Measurements from ENCODE around the gene ARNT2. TPM values are rescaled to one million over a fixed set of nuclear protein-coding genes. Genes with fewer than 3 reads are reported as not detected.
A peak's percentile ranks its signal among the peaks of the same experiment; 100 is the strongest.

Gene ARNT2
- total RNA-seq, 1 experiment from 2014 or later: not detected

GRCh38 chr15:80565988-80566387 lies 161.8 kb downstream of the ARNT2 start:
- no peak overlapping the region for H2AFZ ChIP-seq (ENCODE audit: low read length)
- H3K4me3 ChIP-seq (ENCODE audit: low read length): no peak overlapping the region
- no peaks in the 10 kb centered on the region for H3K4me1 ChIP-seq (ENCODE audit: low read length)
- H3K4me2 ChIP-seq (ENCODE audit: low read depth, low read length, poor library complexity, severe bottlenecking): no peak overlapping the region
- no peaks in the 10 kb centered on the region for H3K79me2 ChIP-seq (ENCODE audit: low read length)
- no peak overlapping the region for H3K27ac ChIP-seq (ENCODE audit: low read length)
- no peak for DNase-seq
- no peak overlapping the region for H3K9ac ChIP-seq (ENCODE audit: low read length)
- no peaks in the 10 kb centered on the region for H4K20me1 ChIP-seq (ENCODE audit: insufficient read depth, low read depth, low read length)
- no peaks in the 10 kb centered on the region for H3K27me3 ChIP-seq (ENCODE audit: low read length)
- no peaks in the 10 kb centered on the region for H3K9me3 ChIP-seq (ENCODE audit: low read length)
- H3K9me2 ChIP-seq (replicated peaks; ENCODE audit: insufficient read depth, low read length): no peaks in the 10 kb centered on the region
- H3K36me3 ChIP-seq (ENCODE audit: insufficient read depth, low read length): no peaks in the 10 kb centered on the region

- Histone ChIP-seq H3K9me3 (ENCODE audit: low read length) (no peaks in the 10 kb centered on the region), H3K4me1 (ENCODE audit: low read length) (no peaks in the 10 kb centered on the region), H3K4me2 (ENCODE audit: low read depth, low read length, poor library complexity, severe bottlenecking) (no peak overlapping the region), H3K36me3 (ENCODE audit: insufficient read depth, low read length) (no peaks in the 10 kb centered on the region), H3K9ac (ENCODE audit: low read length) (no peak overlapping the region), H3K27ac (ENCODE audit: low read length) (no peak overlapping the region), H4K20me1 (ENCODE audit: insufficient read depth, low read depth, low read length) (no peaks in the 10 kb centered on the region), H2AFZ (ENCODE audit: low read length) (no peak overlapping the region), H3K4me3 (ENCODE audit: low read length) (no peak overlapping the region), H3K79me2 (ENCODE audit: low read length) (no peaks in the 10 kb centered on the region), H3K9me2 (replicated peaks; ENCODE audit: insufficient read depth, low read length) (no peaks in the 10 kb centered on the region), H3K27me3 (ENCODE audit: low read length) (no peaks in the 10 kb centered on the region)
- peak; percentile 78 for DNase-seq
These were observed 163.6 kb downstream of the ARNT2 start for GRCh38 chr15:80567721-80568157.

- Histone ChIP-seq H3K9ac (ENCODE audit: low read length) (no peak overlapping the region), H3K9me2 (replicated peaks; ENCODE audit: insufficient read depth, low read length) (no peaks in the 10 kb centered on the region), H3K36me3 (ENCODE audit: insufficient read depth, low read length) (no peaks in the 10 kb centered on the region), H3K9me3 (ENCODE audit: low read length) (no peaks in the 10 kb centered on the region), H3K27me3 (ENCODE audit: low read length) (no peaks in the 10 kb centered on the region), H2AFZ (ENCODE audit: low read length) (no peak overlapping the region), H3K79me2 (ENCODE audit: low read length) (no peaks in the 10 kb centered on the region), H3K27ac (ENCODE audit: low read length) (no peak overlapping the region), H4K20me1 (ENCODE audit: insufficient read depth, low read depth, low read length) (no peaks in the 10 kb centered on the region), H3K4me1 (ENCODE audit: low read length) (no peaks in the 10 kb centered on the region), H3K4me3 (ENCODE audit: low read length) (no peak overlapping the region), H3K4me2 (ENCODE audit: low read depth, low read length, poor library complexity, severe bottlenecking) (no peak overlapping the region)
- no peak for DNase-seq
These were observed 164.1 kb downstream of the ARNT2 start for GRCh38 chr15:80568298-80568697.

- H4K20me1 ChIP-seq (ENCODE audit: insufficient read depth, low read depth, low read length): no peaks in the 10 kb centered on the region
- H3K36me3 ChIP-seq (ENCODE audit: insufficient read depth, low read length): no peaks in the 10 kb centered on the region
- no peaks in the 10 kb centered on the region for H3K9me2 ChIP-seq (replicated peaks; ENCODE audit: insufficient read depth, low read length)
- H3K27ac ChIP-seq (ENCODE audit: low read length): no peak overlapping the region
- H3K9ac ChIP-seq (ENCODE audit: low read length): no peak overlapping the region
- H3K27me3 ChIP-seq (ENCODE audit: low read length): no peaks in the 10 kb centered on the region
- H3K4me1 ChIP-seq (ENCODE audit: low read length): no peaks in the 10 kb centered on the region
- H3K4me3 ChIP-seq (ENCODE audit: low read length): no peak overlapping the region
- no peak overlapping the region for H3K4me2 ChIP-seq (ENCODE audit: low read depth, low read length, poor library complexity, severe bottlenecking)
- H3K79me2 ChIP-seq (ENCODE audit: low read length): no peaks in the 10 kb centered on the region
- DNase-seq: no peak
- no peak overlapping the region for H2AFZ ChIP-seq (ENCODE audit: low read length)
- H3K9me3 ChIP-seq (ENCODE audit: low read length): no peaks in the 10 kb centered on the region
These were observed 164.9 kb downstream of the ARNT2 start for GRCh38 chr15:80568876-80569605.

- Histone ChIP-seq H4K20me1 (ENCODE audit: insufficient read depth, low read depth, low read length) (no peaks in the 10 kb centered on the region), H3K9me3 (ENCODE audit: low read length) (no peaks in the 10 kb centered on the region), H3K4me1 (ENCODE audit: low read length) (no peaks in the 10 kb centered on the region), H3K27ac (ENCODE audit: low read length) (no peak overlapping the region), H2AFZ (ENCODE audit: low read length) (no peak overlapping the region), H3K79me2 (ENCODE audit: low read length) (no peaks in the 10 kb centered on the region), H3K4me3 (ENCODE audit: low read length) (no peak overlapping the region), H3K9me2 (replicated peaks; ENCODE audit: insufficient read depth, low read length) (no peaks in the 10 kb centered on the region), H3K36me3 (ENCODE audit: insufficient read depth, low read length) (no peaks in the 10 kb centered on the region), H3K9ac (ENCODE audit: low read length) (no peak overlapping the region), H3K4me2 (ENCODE audit: low read depth, low read length, poor library complexity, severe bottlenecking) (no peak overlapping the region), H3K27me3 (ENCODE audit: low read length) (no peaks in the 10 kb centered on the region)
- DNase-seq: no peak
These were observed 165.5 kb downstream of the ARNT2 start for GRCh38 chr15:80569656-80570055.

- H3K9me3 ChIP-seq (ENCODE audit: low read length): no peaks in the 10 kb centered on the region
- no peak overlapping the region for H3K4me2 ChIP-seq (ENCODE audit: low read depth, low read length, poor library complexity, severe bottlenecking)
- H3K27ac ChIP-seq (ENCODE audit: low read length): no peak overlapping the region
- H2AFZ ChIP-seq (ENCODE audit: low read length): no peak overlapping the region
- H3K4me1 ChIP-seq (ENCODE audit: low read length): no peaks in the 10 kb centered on the region
- DNase-seq: no peak
- no peaks in the 10 kb centered on the region for H3K79me2 ChIP-seq (ENCODE audit: low read length)
- no peaks in the 10 kb centered on the region for H3K9me2 ChIP-seq (replicated peaks; ENCODE audit: insufficient read depth, low read length)
- no peaks in the 10 kb centered on the region for H3K36me3 ChIP-seq (ENCODE audit: insufficient read depth, low read length)
- H3K9ac ChIP-seq (ENCODE audit: low read length): no peak overlapping the region
- no peaks in the 10 kb centered on the region for H4K20me1 ChIP-seq (ENCODE audit: insufficient read depth, low read depth, low read length)
- no peak overlapping the region for H3K4me3 ChIP-seq (ENCODE audit: low read length)
- H3K27me3 ChIP-seq (ENCODE audit: low read length): no peaks in the 10 kb centered on the region
These were observed 166.4 kb downstream of the ARNT2 start for GRCh38 chr15:80570553-80570952.

GRCh38 chr15:80572337-80572736 lies 168.2 kb downstream of the ARNT2 start:
- no peaks in the 10 kb centered on the region for H3K36me3 ChIP-seq (ENCODE audit: insufficient read depth, low read length)
- no peak overlapping the region for H3K4me3 ChIP-seq (ENCODE audit: low read length)
- no peak overlapping the region for H2AFZ ChIP-seq (ENCODE audit: low read length)
- H3K79me2 ChIP-seq (ENCODE audit: low read length): no peaks in the 10 kb centered on the region
- no peaks in the 10 kb centered on the region for H4K20me1 ChIP-seq (ENCODE audit: insufficient read depth, low read depth, low read length)
- H3K27me3 ChIP-seq (ENCODE audit: low read length): no peaks in the 10 kb centered on the region
- H3K27ac ChIP-seq (ENCODE audit: low read length): no peak overlapping the region
- no peaks in the 10 kb centered on the region for H3K9me3 ChIP-seq (ENCODE audit: low read length)
- no peak overlapping the region for H3K4me2 ChIP-seq (ENCODE audit: low read depth, low read length, poor library complexity, severe bottlenecking)
- no peaks in the 10 kb centered on the region for H3K4me1 ChIP-seq (ENCODE audit: low read length)
- no peak overlapping the region for H3K9ac ChIP-seq (ENCODE audit: low read length)
- H3K9me2 ChIP-seq (replicated peaks; ENCODE audit: insufficient read depth, low read length): no peaks in the 10 kb centered on the region
- DNase-seq: no peak

GRCh38 chr15:80573606-80574005 lies 169.4 kb downstream of the ARNT2 start:
- H3K4me3 ChIP-seq (ENCODE audit: low read length): no peak overlapping the region
- H3K9me2 ChIP-seq (replicated peaks; ENCODE audit: insufficient read depth, low read length): no peaks in the 10 kb centered on the region
- H3K9me3 ChIP-seq (ENCODE audit: low read length): no peaks in the 10 kb centered on the region
- no peak overlapping the region for H3K9ac ChIP-seq (ENCODE audit: low read length)
- no peaks in the 10 kb centered on the region for H3K4me1 ChIP-seq (ENCODE audit: low read length)
- no peaks in the 10 kb centered on the region for H3K27me3 ChIP-seq (ENCODE audit: low read length)
- DNase-seq: no peak
- H3K79me2 ChIP-seq (ENCODE audit: low read length): no peaks in the 10 kb centered on the region
- no peaks in the 10 kb centered on the region for H4K20me1 ChIP-seq (ENCODE audit: insufficient read depth, low read depth, low read length)
- H3K36me3 ChIP-seq (ENCODE audit: insufficient read depth, low read length): no peaks in the 10 kb centered on the region
- H2AFZ ChIP-seq (ENCODE audit: low read length): no peak overlapping the region
- no peak overlapping the region for H3K4me2 ChIP-seq (ENCODE audit: low read depth, low read length, poor library complexity, severe bottlenecking)
- H3K27ac ChIP-seq (ENCODE audit: low read length): no peak overlapping the region

All from Karpas-422 (cell line).